Activated CD4-positive, alpha-beta T cell treated with anti-CD3 and anti-CD28 coated beads, Interleukin-10, Interleukin-2, amounts not matched to agents 100 ng/mL and 50 ng/mL, durations not matched to agents 16 hours and 8 hours (primary cell): Measurements from ENCODE around the gene FGF1.

ENCODE experiments used
- DNase-seq: peaks from one replicate; pipeline ENCODE4 v3.0.0-alpha.2; 2020

Gene FGF1

DNA sequence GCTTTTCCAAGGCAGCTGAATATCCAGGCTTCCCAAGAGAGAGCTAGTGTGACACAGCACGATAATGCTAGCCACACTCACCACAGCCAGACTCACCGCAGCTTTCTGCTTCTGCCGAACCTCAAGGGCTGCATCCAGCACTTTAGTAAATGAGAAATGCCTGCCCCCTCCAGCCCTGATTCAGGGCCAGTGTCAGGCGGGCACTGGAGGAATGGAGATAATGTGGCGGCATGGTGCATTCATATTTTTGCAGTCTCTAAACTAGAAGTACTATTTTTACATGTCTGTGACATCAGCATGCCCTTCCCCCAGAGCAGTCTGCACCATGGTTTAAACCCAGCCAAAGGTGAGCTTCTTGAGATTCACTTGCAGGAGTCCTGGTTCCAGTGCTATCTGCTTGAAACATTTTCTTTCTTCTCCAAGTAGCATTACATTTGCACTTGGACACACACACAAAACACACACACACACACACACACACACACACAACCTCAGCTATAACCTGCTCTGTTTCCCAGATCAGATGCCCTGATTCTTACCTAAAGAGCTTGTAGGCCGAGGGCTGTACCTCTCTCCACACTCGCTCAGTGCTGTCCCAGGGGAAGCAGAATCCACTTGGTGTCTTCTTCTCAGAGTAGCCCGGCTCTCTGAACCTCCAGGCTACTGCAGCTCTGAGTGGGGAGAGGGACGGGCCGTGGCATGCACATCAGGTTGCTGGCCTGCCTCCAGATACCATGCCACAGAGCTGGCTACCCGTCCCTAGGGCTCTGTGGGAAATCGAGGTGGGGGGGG lies at the start of gene FGF1:
FGF1 (minus strand) TSS at position 673 of the 792 bp plus-strand sequence. CDS start 71,963 bp downstream, outside the sequence.
- DNase-seq = no peak

DNA sequence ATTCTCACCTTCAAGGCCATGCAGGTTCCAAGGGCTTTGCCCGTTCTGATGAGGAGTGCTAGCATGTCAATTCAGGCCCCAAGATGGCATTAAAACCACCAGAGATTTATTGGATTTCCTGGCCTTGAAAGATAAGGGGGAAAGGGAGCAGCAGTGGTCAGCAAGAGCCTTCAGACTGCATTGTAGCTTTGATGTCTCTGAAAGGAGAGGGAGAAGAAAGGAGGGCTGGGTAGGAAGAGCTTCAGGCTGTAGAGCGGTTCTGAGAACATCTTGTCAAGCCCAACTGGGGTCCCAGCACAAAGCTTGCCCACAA lies 41.8 kb upstream of the FGF1 start:
- no peak for DNase-seq

DNA sequence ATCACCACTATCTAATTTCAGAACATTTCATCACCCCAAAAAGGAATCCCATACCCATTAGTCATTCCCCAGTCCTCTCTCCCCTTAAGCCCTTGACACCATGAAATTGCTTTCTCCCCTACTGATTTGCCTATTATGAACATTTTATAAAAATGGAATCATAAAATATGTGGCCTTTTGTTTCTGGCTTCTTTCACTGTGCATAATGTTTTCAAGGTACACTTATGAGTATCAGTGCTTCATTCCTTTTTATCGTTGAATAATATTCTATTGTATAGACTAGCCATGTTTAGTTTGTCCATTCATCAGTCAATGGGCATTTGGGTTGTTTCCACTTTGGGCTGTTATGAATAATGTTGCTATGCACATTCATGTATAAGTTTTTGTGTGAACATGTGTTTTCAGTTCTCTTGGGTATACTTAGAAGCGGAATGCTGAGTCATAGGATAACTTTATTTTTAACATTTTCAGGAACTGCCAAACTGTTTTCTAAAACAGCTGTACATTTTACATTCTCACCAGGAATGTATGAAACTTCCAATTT lies 40.4 kb upstream of the FGF1 start:
- DNase-seq = peak; percentile 53

DNA sequence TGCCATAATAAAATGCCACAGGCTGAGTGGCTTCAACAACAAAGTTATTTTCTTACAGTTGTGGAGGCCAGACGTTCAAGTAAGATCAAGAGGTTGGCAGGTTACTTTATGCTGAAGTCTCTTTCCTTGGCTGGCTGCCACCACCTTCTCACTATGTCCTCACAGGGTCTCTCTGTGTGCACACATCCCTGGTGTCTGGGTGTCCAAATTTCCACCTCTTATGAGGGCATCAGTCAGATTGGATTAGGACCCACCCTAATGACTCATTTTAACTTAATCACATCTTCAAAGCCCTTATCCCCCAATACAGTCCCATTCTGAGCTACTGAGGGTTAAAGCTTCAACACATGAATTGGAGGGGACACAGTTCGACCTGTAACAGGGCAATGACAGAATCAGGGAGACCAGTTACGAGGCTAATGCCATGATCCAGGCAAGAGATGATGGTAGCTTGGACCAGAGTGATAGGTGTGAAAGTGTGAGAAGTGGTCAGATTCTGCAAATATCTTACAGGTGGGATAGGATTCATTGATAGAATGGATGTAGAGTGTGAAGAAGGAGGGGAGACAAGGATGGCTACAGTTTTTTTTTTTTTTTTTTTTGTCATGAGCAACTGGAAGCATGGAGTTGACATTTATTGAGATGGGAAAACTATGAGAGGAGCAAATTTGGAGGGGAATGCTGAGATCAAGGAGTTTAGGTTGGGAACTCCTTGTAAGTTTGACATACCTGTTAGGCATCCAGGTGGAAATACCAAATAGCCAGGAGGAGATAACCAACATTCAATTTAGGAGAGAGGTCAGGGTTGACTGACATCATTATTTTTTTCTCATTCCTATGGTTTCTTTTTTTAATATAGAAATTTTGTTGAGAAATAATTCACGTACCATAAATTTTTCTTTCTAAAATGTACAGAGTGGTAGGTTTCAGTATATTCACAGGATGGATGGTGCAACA lies 39.6 kb upstream of the FGF1 start:
- no peak for DNase-seq

DNA sequence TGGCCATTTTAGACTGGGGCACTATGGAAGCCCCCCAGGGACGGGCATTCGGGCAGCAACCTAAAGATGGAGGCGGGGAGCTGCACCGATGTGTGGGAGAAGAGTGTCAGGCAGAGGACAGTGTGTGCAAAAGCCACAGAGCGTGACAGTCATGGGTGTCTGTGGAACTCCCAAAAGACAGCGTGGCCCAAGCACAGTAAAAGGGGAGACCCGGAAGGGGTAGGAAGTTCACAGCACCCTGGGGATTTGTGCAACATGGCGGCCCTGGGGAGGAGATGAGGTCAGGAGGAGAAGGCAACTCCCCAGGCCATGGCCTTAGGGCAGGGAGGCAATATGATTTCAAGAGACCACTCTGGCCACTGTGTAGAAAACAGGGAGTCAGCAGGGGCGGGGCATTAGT lies 38.9 kb upstream of the FGF1 start:
- DNase-seq = no peak

DNA sequence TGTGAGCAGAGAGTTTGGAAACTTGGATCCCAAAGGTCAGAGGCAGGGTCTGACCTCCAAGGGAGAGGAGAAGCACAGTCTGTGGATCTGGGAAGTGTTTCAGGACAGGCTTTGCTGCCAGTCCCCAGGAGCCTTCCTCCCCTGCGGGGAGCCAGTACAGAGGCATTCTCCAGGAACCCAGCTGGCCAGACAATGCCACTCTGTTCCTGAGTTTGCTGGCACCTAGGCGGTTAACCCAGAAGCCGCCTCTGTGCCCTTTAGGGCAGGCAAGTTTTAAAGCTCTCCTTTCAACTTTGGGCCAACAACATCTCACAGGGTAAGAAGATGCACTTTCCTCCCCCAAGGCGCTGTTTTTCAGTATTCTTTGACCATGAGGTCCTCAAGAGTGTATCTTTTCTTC lies 37.0 kb upstream of the FGF1 start:
- no peak for DNase-seq

DNA sequence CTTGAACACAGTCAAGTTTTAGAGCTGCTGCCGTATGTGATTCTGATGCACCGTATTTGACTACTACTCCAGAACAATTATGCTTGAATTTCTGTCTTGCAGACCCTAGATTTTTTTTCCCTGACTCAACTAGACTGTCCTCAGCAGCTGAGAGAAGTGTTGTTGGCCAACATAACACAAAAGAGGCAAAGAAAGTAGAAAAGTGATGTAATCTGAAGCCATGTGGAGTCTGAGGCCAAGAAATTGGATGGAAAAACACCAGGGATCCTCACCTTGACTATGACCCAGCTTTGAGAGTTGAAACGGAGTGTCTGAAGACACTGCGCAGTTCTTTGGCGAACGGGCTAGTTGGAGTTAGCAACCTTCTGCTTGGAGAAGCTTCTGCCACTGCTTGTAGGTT lies 36.3 kb upstream of the FGF1 start:
- DNase-seq = no peak

DNA sequence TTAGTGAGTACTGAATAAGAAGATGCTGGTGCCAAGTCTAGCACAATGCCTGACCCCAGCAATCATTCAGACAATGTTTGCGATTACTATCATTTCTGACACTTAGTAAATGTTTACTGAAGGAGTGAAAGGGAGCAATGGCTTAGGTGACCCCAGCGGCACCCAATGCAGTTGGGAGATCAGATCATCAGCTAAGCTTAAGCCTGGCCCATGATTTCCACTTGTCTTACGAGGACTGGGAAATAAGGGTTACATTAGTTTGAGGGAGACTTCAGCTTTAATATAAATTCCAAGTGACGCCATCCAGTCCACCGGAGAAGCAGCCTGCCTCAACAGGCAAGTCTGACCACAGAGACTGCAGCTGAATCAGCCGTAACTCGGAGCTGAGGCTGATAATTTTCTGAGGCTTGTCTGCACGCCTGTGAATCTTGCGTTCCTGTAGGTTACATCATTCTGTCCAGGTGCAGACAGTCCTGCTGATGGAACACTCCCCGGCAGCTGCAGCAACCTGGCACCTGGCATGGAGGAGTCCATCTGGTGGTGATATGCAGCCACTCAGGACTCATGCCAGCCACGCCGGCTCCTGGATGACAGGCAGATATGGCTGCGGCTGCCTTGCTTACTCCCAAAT lies 34.9 kb upstream of the FGF1 start:
- no peak for DNase-seq

DNA sequence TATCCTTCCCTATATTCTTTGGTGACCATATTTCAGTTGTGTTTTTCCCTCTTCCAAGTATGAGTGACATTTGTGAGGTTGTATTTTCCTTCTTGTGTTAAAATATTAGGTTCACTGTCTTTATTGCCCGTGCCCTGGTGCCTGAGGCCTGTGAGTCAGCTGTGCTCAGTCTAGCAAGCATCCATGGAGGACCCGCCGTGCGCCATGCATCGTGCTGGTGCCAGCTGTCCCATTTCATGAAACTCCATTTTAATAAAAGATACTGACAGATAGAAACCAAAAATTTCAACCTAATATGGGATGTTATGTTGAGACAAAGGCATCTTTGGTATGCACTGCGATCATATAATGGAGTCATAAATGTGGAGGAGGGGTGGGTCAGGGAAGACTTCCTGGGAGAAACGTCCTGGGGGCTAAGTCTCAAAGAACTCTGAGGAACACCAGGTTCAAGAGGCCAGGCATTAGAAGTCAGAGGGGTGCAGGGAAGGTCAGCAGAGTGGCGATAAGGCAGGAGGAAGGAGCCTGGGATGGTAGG lies 34.0 kb upstream of the FGF1 start:
- DNase-seq = no peak

DNA sequence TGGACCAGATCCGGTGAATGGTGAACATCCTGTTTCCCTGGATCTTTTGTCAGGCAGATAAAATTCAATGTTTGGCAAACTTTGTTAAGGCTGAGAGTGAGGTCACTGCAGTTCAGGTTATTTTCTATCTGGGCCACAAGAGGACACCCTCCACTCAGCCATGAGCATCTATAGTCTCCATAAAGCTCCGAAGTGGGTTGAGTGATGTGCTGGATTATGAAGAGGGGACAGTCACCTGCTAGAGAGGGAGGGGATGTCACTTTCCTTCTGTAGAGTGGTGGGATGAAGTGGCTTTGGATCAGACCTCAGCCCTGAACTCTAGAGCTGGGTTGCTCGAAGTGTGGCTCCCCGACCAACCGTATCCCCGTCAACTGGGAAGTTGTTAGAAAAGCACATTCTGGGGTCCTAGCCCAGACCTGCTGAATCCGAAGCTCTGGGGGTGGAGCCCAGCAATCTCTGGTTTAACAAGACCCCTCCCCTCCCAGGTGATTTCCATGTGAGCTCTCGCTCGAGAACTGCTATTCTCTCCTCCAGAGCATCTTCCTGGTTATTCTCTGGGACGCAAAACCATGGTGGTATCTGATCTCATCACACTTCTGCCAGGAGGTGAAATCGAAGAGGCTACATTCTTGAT lies 31.8 kb upstream of the FGF1 start:
- peak; percentile 49 for DNase-seq

DNA sequence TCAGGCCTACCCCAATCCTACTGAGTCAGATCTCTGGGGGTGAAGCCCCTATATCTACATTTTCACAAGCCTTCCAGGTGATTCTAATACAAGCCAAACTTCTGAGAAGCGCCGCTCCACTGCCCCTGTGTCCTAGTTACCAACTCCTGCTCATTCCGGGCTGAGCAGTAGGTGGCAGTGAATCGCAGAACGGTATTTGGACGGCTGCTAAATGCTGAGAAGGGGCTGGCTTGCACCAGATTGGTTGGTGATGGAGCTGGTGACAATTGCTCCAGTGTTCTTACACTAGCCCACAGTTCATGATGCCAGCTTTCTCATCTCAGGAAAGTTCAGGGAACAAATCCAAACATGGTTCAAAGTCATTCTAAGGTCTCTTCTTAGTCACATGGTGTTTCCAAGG lies 31.1 kb upstream of the FGF1 start:
- DNase-seq = peak; percentile 61

DNA sequence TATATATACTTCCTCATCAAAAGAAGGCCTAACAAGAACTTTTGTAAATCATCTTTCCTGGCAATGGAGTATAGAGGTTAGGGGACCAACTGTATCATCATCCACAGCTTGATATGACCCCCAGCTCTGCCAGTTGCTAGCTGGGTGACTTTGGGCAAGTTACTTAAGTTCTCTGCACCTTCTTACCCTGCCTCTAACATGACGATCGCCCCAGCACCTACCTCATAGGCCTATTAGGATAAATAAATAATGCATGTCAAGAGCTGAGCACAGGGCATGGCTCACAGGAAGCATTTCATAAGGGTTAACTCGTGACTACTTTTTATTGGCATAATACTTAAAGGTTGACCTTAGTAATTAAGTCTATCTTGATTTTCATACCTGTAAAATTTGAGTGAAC lies 29.4 kb upstream of the FGF1 start:
- DNase-seq = no peak

DNA sequence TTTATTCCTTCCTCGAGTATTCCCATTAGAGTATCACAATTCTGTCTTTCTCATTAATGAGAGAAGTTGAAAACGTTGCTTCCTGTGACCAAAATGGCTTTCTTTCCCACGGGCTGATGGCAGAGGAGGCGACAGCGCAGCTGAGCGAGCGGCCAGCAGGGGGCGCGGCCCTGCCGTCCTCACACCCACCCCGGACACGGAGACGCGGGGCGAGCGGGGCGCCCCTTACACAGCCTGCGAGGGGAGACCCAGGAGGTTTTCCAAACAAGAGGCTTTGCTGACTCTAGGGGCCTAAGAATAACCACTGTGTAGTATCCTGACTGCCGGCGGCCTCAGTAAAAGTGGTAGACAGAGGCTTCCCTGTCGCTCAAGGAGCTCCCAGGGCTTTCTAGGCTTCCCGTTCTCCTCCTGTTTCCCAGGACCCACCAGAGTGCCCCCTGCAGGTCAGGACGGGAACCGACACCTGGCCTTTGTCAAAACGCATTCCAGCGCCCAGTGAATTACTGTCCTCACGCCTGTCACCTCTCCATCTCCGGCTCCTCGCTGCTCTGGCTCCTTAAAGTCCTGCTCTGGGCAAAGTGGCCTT lies 27.3 kb upstream of the FGF1 start:
- DNase-seq = peak; percentile 90

DNA sequence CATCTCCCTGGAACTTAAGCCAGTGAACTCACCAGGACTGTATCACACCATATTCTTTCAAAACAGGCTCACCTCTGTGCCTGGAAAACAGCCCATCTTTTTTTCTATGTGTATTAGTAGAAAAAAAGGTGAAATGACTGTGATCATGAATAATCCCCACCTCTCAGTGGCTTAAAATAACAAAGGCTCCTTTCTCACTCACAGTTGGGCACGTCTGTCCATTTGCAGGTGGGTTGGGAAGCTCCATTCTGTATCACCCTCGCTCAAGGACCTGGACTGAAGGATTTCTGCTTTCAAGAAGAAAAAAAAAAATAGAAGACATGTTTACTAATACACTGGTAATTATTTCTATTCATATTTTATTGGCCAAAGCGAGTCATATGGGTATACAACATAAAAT lies 17.3 kb upstream of the FGF1 start:
- DNase-seq = no peak

DNA sequence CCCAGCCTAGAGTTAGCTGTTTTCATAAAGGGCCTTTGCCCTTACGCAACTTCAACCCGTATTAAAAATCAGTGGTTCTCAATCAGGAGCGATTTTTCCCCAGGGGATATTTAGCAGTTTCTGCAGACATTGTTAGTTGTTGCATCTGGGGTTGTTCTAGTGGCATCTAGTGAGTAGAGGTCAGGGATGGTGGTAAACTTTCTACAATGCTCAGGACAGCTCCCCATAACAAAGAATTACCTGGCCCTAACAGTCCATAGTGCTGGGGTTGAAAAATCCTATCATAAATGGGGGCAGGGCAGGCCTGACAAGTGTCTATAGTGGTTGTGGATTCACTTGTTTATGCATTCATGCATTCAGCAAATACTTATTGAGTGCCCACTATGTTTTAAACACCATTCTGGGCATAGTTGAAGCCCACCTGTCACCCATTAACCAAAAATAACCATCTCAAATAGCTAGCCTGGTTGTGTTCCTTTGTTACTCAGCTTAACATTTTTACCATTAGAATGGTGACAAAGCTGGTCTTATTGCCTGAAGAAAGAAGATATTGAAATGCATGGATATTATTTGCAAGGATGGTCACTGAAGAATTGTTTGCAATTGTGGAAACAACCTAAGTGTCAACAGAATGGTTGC lies 15.9 kb upstream of the FGF1 start:
- DNase-seq = no peak

DNA sequence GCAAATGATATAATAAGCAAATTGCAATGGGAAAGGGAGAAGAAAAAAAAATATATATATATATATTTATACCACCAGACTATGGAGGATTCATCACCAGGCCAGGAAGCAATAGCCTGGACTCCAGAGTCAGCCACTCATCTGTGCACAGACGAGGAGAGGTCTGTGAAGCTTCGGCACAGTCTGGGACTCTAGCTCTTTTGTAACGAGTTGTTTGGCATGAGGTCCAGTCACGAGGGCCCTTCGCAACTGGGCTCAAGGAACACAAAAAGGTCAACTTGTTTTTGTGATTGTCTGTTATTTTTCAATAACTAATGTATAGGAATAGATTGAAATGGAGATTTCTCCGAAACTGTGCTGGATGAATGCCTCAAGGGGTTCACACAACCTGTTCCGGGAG lies 14.7 kb upstream of the FGF1 start:
- no peak for DNase-seq

DNA sequence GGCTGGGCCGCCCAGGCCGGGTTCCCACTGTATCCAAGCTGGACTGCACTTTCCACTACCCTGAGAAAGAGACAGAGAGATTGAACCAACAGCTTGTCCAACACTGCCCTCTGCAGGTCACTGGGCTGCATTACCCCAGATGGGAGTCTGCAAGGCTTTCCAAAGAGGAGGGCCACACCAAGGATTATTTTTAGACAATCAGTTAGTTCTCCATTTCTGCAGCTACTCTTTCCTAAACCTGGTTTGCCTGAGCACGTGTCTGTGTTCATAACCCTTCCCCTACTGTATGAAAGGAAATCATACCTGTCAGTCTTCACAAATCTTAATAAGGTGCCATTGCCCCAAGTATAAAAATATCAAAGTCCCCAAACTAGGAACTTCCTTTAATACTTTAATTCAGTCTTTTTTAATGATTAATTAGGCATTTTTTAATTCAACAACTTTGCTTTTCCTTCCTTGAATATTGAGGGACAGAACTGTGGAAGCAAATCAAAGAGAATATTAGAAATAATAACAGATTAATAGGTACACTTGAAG lies 13.4 kb upstream of the FGF1 start:
- DNase-seq = peak; percentile 81

DNA sequence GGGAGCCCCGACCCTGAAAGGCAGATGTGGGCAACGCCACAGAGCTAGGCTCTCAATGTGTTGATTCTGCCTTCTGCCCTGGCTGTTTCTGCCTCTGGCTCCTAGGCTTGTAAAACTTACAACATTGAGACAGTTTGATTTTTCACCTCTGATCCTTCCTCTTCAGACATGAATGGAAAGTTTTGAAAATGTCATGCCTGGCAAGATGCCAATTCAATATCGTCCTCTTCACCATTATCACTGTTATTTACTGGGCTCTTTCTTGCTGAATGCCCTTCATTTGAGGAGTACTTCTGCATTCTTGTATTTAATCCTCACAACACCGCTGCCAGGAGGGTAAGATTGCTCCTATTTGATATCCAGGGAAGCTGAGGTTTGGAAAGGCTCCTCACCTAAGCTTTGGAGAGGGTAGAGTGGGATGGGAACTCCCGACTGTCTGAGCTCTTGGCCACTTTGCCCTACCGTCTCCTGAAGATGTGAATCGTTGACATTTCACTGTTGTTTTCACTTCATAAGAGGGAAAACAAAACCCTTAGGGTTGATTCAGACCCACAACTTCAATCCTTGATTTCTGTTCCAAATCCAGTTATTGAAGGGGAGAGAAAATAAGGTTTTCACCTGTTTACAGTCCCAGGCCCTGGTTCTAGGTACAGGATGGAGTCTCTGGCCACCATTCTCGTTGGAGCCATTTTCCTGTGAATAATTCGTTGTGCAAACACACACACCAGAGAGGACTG lies 12.7 kb upstream of the FGF1 start:
- DNase-seq = no peak

DNA sequence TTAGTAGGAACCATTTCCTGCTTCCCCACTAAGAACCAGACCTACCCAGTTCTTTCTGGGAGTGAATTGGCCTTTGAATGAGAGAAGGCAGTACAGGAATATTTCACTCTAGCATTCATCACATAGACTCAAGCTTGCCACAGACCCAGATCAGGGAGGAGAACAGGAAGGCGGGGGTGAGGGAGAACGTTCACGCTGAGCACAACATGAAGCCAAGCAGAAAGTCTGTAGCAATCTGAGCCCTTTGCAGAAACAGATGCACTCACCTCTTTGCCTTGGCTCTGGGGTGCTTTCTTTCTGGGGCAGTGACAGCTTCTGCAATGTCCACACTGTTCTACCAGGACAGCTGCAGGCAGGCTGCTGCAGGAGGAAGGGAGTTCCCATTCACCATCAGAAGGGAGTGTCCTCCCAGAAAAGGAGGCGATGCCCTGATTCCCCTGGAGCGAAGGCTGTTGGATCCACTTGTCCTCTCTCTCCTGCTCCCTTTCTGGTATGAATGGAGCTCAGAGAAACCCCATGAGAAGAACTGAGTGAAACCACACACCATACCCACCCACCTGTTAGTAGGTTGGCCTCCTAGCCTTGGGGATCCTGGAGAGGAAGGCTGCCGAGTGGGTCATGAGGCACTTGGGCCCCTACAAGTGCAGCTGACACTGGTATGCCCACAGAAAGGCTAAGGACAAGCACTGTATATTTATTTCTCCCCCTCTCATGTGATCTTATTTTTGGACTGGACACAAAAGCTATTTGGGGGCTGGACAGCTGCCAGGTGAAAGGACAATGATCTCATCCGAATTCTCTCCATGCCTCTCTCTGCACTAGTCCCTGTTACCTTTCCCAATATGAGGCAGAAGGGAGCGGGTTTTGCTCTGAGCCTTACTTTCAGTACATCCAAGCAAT lies 11.7 kb upstream of the FGF1 start:
- no peak for DNase-seq

DNA sequence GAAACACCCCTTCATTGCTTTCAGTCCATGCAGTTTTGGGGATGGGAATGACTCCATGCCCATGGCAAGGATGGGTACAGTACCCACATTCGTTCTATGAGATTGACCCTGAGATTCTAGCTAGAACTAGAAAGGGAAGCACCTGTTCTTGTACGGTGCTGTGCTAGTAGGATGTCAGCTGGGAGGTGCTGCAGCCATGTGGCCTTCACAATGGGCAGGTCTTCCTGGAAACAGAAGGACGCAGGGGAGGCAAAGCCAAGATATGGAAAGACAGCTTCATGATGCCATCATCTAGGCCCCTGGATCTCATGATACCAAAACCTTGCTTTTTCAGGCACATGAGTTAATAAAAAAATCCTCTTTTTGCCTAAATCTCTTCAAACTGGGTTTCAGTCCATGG lies 10.5 kb upstream of the FGF1 start:
- DNase-seq = no peak
